GM12891 (cell line): Measurements from ENCODE around the gene HOXB7.

Source experiments
- POLR2A ChIP-seq: IDR thresholded peaks from 2 replicates; pipeline ENCODE4 v1.6.1; 2011; ENCODE audit warnings: low read depth, low read length, control low read depth
- POLR2AphosphoS5 ChIP-seq: IDR thresholded peaks from 2 replicates; pipeline ENCODE4 v1.6.1; 2011; ENCODE audit warnings: low read depth, low read length, control low read depth

GRCh38 chr17:48630009-48630924 lies 19.4 kb upstream of the HOXB7 start:
- TF ChIP-seq POLR2A (no peak), POLR2AphosphoS5 (no peak)
